Testis (tissue), 2 donors: ENCODE data around the gene DGKH.

ENCODE experiments used
- CTCF ChIP-seq, 3 experiments: fragments of 450-650 bp in 2 of 3; fragments of 200-600 bp in 1 of 3; sonication (generic) in 1 of 3; IDR thresholded peaks; one replicate each; pipeline ENCODE4 v1.5.1; 2016 to 2019; ENCODE audit warnings: antibody characterized with exemption in 3 of 3, mild to moderate bottlenecking in 2 of 3, moderate library complexity in 1 of 3
- POLR2A ChIP-seq: fragments of 450-650 bp; IDR thresholded peaks from one replicate; pipeline ENCODE4 v1.6.1; 2017; ENCODE audit warnings: antibody characterized with exemption, mild to moderate bottlenecking, moderate library complexity

- TF ChIP-seq CTCF (IDR thresholded peaks at IDR 0.05): no peak
- TF ChIP-seq POLR2A: no peak
Observed at GRCh38 chr13:42125046-42125445, 76.6 kb downstream of the DGKH start.
